ENCODE data around the gene L1CAM. TPM values are rescaled to one million over a fixed set of nuclear protein-coding genes. Genes with fewer than 3 reads are reported as not detected.

The L1CAM gene
- total and polyA plus RNA-seq, 7 donors: 2.4 to 30.2 (median 15.5) TPM; not detected in 1

GRCh38 chrX:153864101-153864500, 21.9 kb downstream of the L1CAM start:
- H3K4me1 ChIP-seq: no peaks in the 10 kb centered on the region
- TF ChIP-seq POLR2AphosphoS5 (IDR thresholded peaks at IDR 0.05) (no peak), EP300 (IDR thresholded peaks at IDR 0.05) (no peak), CTCF (IDR thresholded peaks at IDR 0.05) (no peak), POLR2A (IDR thresholded peaks at IDR 0.05) (no peak)
- no peak for DNase-seq
- H3K4me3 ChIP-seq: no peak overlapping the region
- no peak overlapping the region for H3K27ac ChIP-seq
- no peaks in the 10 kb centered on the region for H3K27me3 ChIP-seq
- intact Hi-C loops (cut with DNase I): no loop called here
- H3K36me3 ChIP-seq: no peaks in the 10 kb centered on the region
- no peaks in the 10 kb centered on the region for H3K9me3 ChIP-seq
- 84 to 95% methylated on average over 10 of the region's 10 CpGs for WGBS, 2 donors

GRCh38 chrX:153863251-153863991, 22.6 kb downstream of the L1CAM start:
- no peak overlapping the region for H3K27ac ChIP-seq

GRCh38 chrX:153862369-153863250, 23.4 kb downstream of the L1CAM start:
- no peak overlapping the region for H3K27ac ChIP-seq
- TF ChIP-seq EP300 (IDR thresholded peaks at IDR 0.05): no peak
- TF ChIP-seq POLR2AphosphoS5 (IDR thresholded peaks at IDR 0.05): no peak
- TF ChIP-seq POLR2A (IDR thresholded peaks at IDR 0.05): no peak
- no peak for TF ChIP-seq CTCF (IDR thresholded peaks at IDR 0.05)
- H3K4me3 ChIP-seq: no peak overlapping the region
- WGBS, 2 donors: 60 to 63% methylated on average over 22 of the region's 22 CpGs
- intact Hi-C loops (cut with DNase I): no loop called here
- no peaks in the 10 kb centered on the region for H3K9me3 ChIP-seq
- no peaks in the 10 kb centered on the region for H3K4me1 ChIP-seq
- no peaks in the 10 kb centered on the region for H3K27me3 ChIP-seq
- DNase-seq: no peak
- H3K36me3 ChIP-seq: no peaks in the 10 kb centered on the region

More at GRCh38 chrX:153863251-153863991, 22.6 kb downstream of the L1CAM start:
- WGBS, 2 donors: 63 to 70% methylated on average over 28 of the region's 28 CpGs
- Histone ChIP-seq H3K4me3 (no peak overlapping the region), H3K36me3 (no peaks in the 10 kb centered on the region), H3K9me3 (no peaks in the 10 kb centered on the region), H3K27me3 (no peaks in the 10 kb centered on the region), H3K4me1 (no peaks in the 10 kb centered on the region)
- intact Hi-C loops (cut with DNase I): no loop called here
- TF ChIP-seq EP300 (IDR thresholded peaks at IDR 0.05) (no peak), CTCF (IDR thresholded peaks at IDR 0.05) (no peak), POLR2AphosphoS5 (IDR thresholded peaks at IDR 0.05) (no peak), POLR2A (IDR thresholded peaks at IDR 0.05) (no peak)
- peak; percentile 59 for DNase-seq

- Histone ChIP-seq H3K36me3 (no peaks in the 10 kb centered on the region), H3K27me3 (no peaks in the 10 kb centered on the region), H3K27ac (no peak overlapping the region), H3K4me1 (no peaks in the 10 kb centered on the region), H3K4me3 (no peak overlapping the region), H3K9me3 (no peaks in the 10 kb centered on the region)
- WGBS, 2 donors: 40 to 63% methylated on average over 21 of the region's 21 CpGs
- TF ChIP-seq POLR2AphosphoS5 (IDR thresholded peaks at IDR 0.05) (no peak), CTCF (IDR thresholded peaks at IDR 0.05) (no peak), POLR2A (IDR thresholded peaks at IDR 0.05) (no peak), EP300 (IDR thresholded peaks at IDR 0.05) (no peak)
- no peak for DNase-seq
- intact Hi-C loops (cut with DNase I): no loop called here
These were observed 24.2 kb downstream of the L1CAM start for GRCh38 chrX:153861733-153862310.
